Measurements from ENCODE around the gene MRGPRE. TPM values are rescaled to one million over a fixed set of nuclear protein-coding genes. Genes with fewer than 3 reads are reported as not detected.

The MRGPRE gene
- total RNA-seq, 1 donor from 2014 or later, result not detected

DNA sequence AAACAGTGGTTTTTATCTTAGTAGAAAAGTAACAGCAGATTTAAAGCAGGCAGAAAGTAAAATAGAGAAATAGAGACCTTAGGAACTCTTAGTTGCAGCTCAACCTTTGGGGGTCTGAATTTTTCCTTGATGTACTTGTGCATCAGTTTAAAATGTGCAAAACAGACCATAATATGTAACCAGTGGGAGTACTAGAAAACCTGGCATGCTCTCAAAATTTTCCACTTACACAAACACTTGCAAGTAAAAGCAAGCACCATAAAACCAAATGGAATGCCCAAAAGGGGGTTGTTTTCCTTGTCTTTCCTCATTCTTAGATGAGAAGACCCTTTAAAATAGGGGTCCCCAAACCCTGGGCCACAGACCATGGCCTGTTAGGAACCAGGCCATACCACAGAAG lies 12.9 kb upstream of the MRGPRE start:
- Mint-ChIP-seq H3K4me3 (ENCODE audit: unreplicated experiment) (no peak overlapping the region), H3K27me3 (ENCODE audit: unreplicated experiment) (no peaks in the 10 kb centered on the region), H3K27ac (ENCODE audit: unreplicated experiment) (no peak overlapping the region), H3K9me3 (ENCODE audit: unreplicated experiment) (peaks cover 3% of the 10 kb centered on the region), H3K4me1 (ENCODE audit: unreplicated experiment) (no peaks in the 10 kb centered on the region), H3K36me3 (ENCODE audit: low read depth, unreplicated experiment) (peaks cover 2% of the 10 kb centered on the region)
- TF ChIP-seq, protein P1, sequence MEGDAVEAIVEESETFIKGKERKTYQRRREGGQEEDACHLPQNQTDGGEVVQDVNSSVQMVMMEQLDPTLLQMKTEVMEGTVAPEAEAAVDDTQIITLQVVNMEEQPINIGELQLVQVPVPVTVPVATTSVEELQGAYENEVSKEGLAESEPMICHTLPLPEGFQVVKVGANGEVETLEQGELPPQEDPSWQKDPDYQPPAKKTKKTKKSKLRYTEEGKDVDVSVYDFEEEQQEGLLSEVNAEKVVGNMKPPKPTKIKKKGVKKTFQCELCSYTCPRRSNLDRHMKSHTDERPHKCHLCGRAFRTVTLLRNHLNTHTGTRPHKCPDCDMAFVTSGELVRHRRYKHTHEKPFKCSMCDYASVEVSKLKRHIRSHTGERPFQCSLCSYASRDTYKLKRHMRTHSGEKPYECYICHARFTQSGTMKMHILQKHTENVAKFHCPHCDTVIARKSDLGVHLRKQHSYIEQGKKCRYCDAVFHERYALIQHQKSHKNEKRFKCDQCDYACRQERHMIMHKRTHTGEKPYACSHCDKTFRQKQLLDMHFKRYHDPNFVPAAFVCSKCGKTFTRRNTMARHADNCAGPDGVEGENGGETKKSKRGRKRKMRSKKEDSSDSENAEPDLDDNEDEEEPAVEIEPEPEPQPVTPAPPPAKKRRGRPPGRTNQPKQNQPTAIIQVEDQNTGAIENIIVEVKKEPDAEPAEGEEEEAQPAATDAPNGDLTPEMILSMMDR (IDR thresholded peaks at IDR 0.05; ENCODE audit: unreplicated experiment), result no peak
- no peak for DNase-seq (ENCODE audit: low spot score)

DNA sequence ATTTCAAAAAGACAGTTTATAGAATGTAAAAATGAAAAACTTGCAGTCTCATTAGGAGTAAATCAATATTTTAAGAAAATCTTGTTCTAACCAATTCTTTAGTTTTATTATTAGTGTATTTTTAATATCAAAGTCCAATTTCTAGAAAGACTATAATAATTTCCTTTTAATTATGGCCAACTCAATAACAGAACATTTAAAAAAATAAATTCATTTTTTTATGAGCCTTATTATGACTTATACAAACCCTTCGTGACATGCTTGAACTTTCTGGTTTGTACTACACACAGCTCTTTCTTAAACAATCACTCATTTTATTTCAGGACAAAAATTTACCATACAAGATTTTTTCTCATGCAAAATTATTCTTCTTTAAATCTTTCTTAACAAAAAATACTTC lies 11.7 kb upstream of the MRGPRE start:
- Mint-ChIP-seq H3K9me3 (ENCODE audit: unreplicated experiment) (peaks cover 3% of the 10 kb centered on the region), H3K27ac (ENCODE audit: unreplicated experiment) (no peak overlapping the region), H3K36me3 (ENCODE audit: low read depth, unreplicated experiment) (peaks cover 2% of the 10 kb centered on the region), H3K4me1 (ENCODE audit: unreplicated experiment) (no peaks in the 10 kb centered on the region), H3K4me3 (ENCODE audit: unreplicated experiment) (no peak overlapping the region), H3K27me3 (ENCODE audit: unreplicated experiment) (no peaks in the 10 kb centered on the region)
- TF ChIP-seq, protein P1 (IDR thresholded peaks at IDR 0.05; ENCODE audit: unreplicated experiment), result no peak
- DNase-seq (ENCODE audit: low spot score), result no peak

DNA sequence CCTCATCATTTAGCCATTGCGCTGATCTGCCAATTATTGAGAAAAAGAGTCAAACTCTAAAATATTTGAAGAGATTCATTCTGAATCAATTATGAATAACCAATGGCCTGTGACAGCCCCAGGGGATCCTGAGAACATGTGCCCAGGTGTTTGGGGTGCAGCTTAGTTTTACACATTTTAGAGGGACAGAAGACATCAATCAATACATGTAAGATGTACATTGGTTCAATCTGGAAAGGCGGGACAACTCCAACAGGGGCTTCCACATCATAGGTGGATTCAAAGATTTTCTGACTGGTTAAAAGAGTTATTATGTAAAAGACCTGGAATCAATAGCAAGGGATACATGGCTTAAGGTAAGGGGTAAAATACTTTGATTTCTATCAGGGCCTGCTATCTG lies 4.9 kb upstream of the MRGPRE start:
- TF ChIP-seq, protein P1 (IDR thresholded peaks at IDR 0.05; ENCODE audit: unreplicated experiment), result no peak
- Mint-ChIP-seq H3K9me3 (ENCODE audit: unreplicated experiment) (no peaks in the 10 kb centered on the region), H3K4me3 (ENCODE audit: unreplicated experiment) (no peak overlapping the region), H3K36me3 (ENCODE audit: low read depth, unreplicated experiment) (no peaks in the 10 kb centered on the region), H3K4me1 (ENCODE audit: unreplicated experiment) (peaks cover 21% of the 10 kb centered on the region), H3K27ac (ENCODE audit: unreplicated experiment) (no peak overlapping the region), H3K27me3 (ENCODE audit: unreplicated experiment) (no peaks in the 10 kb centered on the region)
- no peak for DNase-seq (ENCODE audit: low spot score)

DNA sequence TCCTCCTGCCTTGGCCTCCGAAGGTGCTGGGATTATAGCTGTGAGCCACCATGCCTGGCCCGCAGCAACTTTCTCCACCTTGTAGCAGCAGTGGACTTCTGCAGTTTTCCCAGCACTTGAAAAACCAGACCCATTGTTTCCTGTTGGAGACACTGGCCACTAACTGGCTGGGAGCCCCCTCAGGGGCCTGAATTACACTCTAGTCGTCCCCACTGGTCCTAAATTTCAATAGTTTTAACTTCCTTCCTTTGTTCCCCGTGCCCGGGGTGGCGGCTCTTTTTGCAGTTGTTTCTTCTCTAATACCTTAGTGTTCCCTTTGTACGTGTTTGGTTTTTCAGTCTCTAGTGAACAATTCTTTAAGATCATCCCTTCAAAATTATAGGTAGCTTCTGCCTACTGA lies 2.6 kb upstream of the MRGPRE start:
- H3K9me3 Mint-ChIP-seq (ENCODE audit: unreplicated experiment), result no peaks in the 10 kb centered on the region
- H3K4me1 Mint-ChIP-seq (ENCODE audit: unreplicated experiment), result peaks cover 21% of the 10 kb centered on the region
- H3K36me3 Mint-ChIP-seq (ENCODE audit: low read depth, unreplicated experiment), result no peaks in the 10 kb centered on the region
- no peaks in the 10 kb centered on the region for H3K27me3 Mint-ChIP-seq (ENCODE audit: unreplicated experiment)
- no peak for DNase-seq (ENCODE audit: low spot score)
- TF ChIP-seq, protein P1 (IDR thresholded peaks at IDR 0.05; ENCODE audit: unreplicated experiment), result no peak
- H3K27ac Mint-ChIP-seq (ENCODE audit: unreplicated experiment), result no peak overlapping the region
- peak overlapping the region; percentile 38 for H3K4me3 Mint-ChIP-seq (ENCODE audit: unreplicated experiment)

DNA sequence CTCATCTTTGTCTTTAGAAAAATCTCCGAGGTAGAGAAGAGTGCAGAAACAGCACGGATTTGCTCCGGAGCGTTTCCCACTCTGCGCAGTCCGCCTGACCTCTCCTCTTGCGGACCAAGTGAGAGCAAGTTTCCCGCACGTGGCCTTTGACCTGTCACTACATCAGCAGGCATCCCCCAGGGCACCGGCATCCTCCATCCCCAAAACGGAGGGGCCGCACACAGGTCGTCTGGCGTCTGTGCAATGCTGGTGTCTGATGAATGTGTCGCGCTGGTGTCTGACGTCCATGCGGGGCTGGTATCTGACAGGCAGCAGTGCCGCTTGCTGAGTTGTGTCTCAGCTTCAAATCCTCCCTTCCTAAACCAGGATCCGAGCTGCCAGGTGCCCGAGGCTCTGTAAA lies 739 bp upstream of the MRGPRE start:
- TF ChIP-seq, protein P1 (IDR thresholded peaks at IDR 0.05; ENCODE audit: unreplicated experiment), result no peak
- H3K27ac Mint-ChIP-seq (ENCODE audit: unreplicated experiment), result no peak overlapping the region
- DNase-seq (ENCODE audit: low spot score), result no peak
- peaks cover 21% of the 10 kb centered on the region for H3K4me1 Mint-ChIP-seq (ENCODE audit: unreplicated experiment)
- no peaks in the 10 kb centered on the region for H3K27me3 Mint-ChIP-seq (ENCODE audit: unreplicated experiment)
- H3K9me3 Mint-ChIP-seq (ENCODE audit: unreplicated experiment), result no peaks in the 10 kb centered on the region
- H3K4me3 Mint-ChIP-seq (ENCODE audit: unreplicated experiment), result no peak overlapping the region
- no peaks in the 10 kb centered on the region for H3K36me3 Mint-ChIP-seq (ENCODE audit: low read depth, unreplicated experiment)
